ENCODE data around the gene COL16A1.

- TF ChIP-seq CTCF (IDR thresholded peaks at IDR 0.05) (no peak), POLR2A (IDR thresholded peaks at IDR 0.05) (no peak)
Measured at GRCh38 chr1:31647106-31647505, 56.7 kb downstream of the COL16A1 start.
